ENCODE results near the gene FARS2.

- no peak for TF ChIP-seq POLR2A (IDR thresholded peaks at IDR 0.05; ENCODE audit: borderline replicate concordance, extremely low read depth, insufficient read depth, insufficient read length)
- no peak for TF ChIP-seq CTCF (IDR thresholded peaks at IDR 0.05 in 2 of 3, conservative IDR thresholded peaks at IDR 0.05 in 1 of 3; ENCODE audit: borderline replicate concordance in 1 of 3, insufficient read depth in 1 of 3, low read depth in 2 of 3, low read length in 2 of 3)
- no peak for TF ChIP-seq RAD21 (IDR thresholded peaks at IDR 0.05; ENCODE audit: low read depth)
- TF ChIP-seq POLR2AphosphoS5 (IDR thresholded peaks at IDR 0.05; ENCODE audit: low read depth, low read length), result no peak
- no peak for TF ChIP-seq JUND (IDR thresholded peaks at IDR 0.05)
- TF ChIP-seq TCF7L2 (IDR thresholded peaks at IDR 0.05; ENCODE audit: borderline replicate concordance, extremely low read depth, insufficient read depth, insufficient read length), result no peak
- TF ChIP-seq, protein P1, sequence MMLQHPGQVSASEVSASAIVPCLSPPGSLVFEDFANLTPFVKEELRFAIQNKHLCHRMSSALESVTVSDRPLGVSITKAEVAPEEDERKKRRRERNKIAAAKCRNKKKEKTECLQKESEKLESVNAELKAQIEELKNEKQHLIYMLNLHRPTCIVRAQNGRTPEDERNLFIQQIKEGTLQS (IDR thresholded peaks at IDR 0.05), result no peak
- TF ChIP-seq, protein P2, sequence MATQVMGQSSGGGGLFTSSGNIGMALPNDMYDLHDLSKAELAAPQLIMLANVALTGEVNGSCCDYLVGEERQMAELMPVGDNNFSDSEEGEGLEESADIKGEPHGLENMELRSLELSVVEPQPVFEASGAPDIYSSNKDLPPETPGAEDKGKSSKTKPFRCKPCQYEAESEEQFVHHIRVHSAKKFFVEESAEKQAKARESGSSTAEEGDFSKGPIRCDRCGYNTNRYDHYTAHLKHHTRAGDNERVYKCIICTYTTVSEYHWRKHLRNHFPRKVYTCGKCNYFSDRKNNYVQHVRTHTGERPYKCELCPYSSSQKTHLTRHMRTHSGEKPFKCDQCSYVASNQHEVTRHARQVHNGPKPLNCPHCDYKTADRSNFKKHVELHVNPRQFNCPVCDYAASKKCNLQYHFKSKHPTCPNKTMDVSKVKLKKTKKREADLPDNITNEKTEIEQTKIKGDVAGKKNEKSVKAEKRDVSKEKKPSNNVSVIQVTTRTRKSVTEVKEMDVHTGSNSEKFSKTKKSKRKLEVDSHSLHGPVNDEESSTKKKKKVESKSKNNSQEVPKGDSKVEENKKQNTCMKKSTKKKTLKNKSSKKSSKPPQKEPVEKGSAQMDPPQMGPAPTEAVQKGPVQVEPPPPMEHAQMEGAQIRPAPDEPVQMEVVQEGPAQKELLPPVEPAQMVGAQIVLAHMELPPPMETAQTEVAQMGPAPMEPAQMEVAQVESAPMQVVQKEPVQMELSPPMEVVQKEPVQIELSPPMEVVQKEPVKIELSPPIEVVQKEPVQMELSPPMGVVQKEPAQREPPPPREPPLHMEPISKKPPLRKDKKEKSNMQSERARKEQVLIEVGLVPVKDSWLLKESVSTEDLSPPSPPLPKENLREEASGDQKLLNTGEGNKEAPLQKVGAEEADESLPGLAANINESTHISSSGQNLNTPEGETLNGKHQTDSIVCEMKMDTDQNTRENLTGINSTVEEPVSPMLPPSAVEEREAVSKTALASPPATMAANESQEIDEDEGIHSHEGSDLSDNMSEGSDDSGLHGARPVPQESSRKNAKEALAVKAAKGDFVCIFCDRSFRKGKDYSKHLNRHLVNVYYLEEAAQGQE (IDR thresholded peaks at IDR 0.05; ENCODE audit: low read depth), result no peak
- TF ChIP-seq YY1 (IDR thresholded peaks at IDR 0.05; ENCODE audit: extremely low read depth, insufficient replicate concordance, low read depth, low read length), result no peak
- TF ChIP-seq ZNF274 (IDR thresholded peaks at IDR 0.05; ENCODE audit: low read depth, low read length), result no peak
- no peak for TF ChIP-seq EZH2 (IDR thresholded peaks at IDR 0.05)
Observed at GRCh38 chr6:5639193-5639592, 377.9 kb downstream of the FARS2 start.

Data from HCT116 (cell line).